Panc1 (cell line): ENCODE data around the gene NDUFB11.

ENCODE experiments used
- POLR2AphosphoS5 ChIP-seq: IDR thresholded peaks from 2 replicates; pipeline ENCODE4 v1.6.1; 2012; ENCODE audit warnings: mild to moderate bottlenecking, low read depth, low read length, moderate library complexity
- SIN3A ChIP-seq: IDR thresholded peaks from 2 replicates; pipeline ENCODE4 v1.6.1; 2012; ENCODE audit warnings: low read depth, mild to moderate bottlenecking, low read length, moderate library complexity, borderline replicate concordance; ENCODE audit not compliant: insufficient read depth
- TF ChIP-seq, protein P1 (sequence below): fragments of 450-650 bp; IDR thresholded peaks from 2 replicates; pipeline ENCODE4 v1.5.1; 2017; ENCODE audit warnings: mild to moderate bottlenecking

GRCh38 chrX:47158781-47159180 is 14.3 kb upstream of the NDUFB11 start:
- TF ChIP-seq, protein P1, sequence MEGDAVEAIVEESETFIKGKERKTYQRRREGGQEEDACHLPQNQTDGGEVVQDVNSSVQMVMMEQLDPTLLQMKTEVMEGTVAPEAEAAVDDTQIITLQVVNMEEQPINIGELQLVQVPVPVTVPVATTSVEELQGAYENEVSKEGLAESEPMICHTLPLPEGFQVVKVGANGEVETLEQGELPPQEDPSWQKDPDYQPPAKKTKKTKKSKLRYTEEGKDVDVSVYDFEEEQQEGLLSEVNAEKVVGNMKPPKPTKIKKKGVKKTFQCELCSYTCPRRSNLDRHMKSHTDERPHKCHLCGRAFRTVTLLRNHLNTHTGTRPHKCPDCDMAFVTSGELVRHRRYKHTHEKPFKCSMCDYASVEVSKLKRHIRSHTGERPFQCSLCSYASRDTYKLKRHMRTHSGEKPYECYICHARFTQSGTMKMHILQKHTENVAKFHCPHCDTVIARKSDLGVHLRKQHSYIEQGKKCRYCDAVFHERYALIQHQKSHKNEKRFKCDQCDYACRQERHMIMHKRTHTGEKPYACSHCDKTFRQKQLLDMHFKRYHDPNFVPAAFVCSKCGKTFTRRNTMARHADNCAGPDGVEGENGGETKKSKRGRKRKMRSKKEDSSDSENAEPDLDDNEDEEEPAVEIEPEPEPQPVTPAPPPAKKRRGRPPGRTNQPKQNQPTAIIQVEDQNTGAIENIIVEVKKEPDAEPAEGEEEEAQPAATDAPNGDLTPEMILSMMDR, result no peak
- TF ChIP-seq SIN3A (no peak), POLR2AphosphoS5 (no peak)
